Transverse colon (tissue), 4 donors: ENCODE results near the gene ITPKB. TPM values are rescaled to one million over a fixed set of nuclear protein-coding genes. Genes with fewer than 3 reads are reported as not detected.
"Not testable (repeated sequence)": the region's sequence is repeated elsewhere in the genome, so short reads cannot be mapped to it uniquely, and the experiment has no call there.

Experiments
- DNase-seq: peaks from one replicate; pipeline ENCODE4 v3.0.0-alpha.2; 2019
- H3K27ac ChIP-seq, 4 donors: fragments of 200-600 bp; sonication (generic); 2 replicates each; pipeline ENCODE4 v1.5.1; 2016 to 2018; ENCODE audit warnings: inconsistent platforms in 4 of 4
- H3K27me3 ChIP-seq: fragments of 200-600 bp; sonication (generic); 2 replicates; pipeline ENCODE4 v1.5.1; 2017; ENCODE audit warnings: inconsistent platforms
- H3K36me3 ChIP-seq, 4 donors: fragments of 200-600 bp; sonication (generic); 2 replicates each; pipeline ENCODE4 v1.5.1; 2017 to 2019; ENCODE audit warnings: inconsistent platforms in 4 of 4
- H3K4me1 ChIP-seq, 4 donors: fragments of 200-600 bp; sonication (generic); 2 replicates each; pipeline ENCODE4 v1.5.1; 2017 to 2020; ENCODE audit warnings: inconsistent platforms in 4 of 4
- H3K4me3 ChIP-seq, 4 donors: fragments of 200-600 bp; sonication (generic); 1 replicate in 1 of 4; 2 replicates in 3 of 4; pipeline versions ENCODE4 v1.5.1 to v1.6.1; 2017 to 2019; ENCODE audit warnings: inconsistent platforms in 4 of 4
- H3K9me3 ChIP-seq, 2 donors: fragments of 200-600 bp; sonication (generic); 2 replicates each; pipeline ENCODE4 v1.5.1; 2017 to 2019; ENCODE audit warnings: inconsistent platforms in 2 of 2
- CTCF ChIP-seq, 5 experiments: fragments of 200-600 bp in 3 of 5; fragments of 450-650 bp in 2 of 5; sonication (generic) in 3 of 5; IDR thresholded peaks; 1 replicate in 2 of 5; 2 replicates in 3 of 5; pipeline ENCODE4 v1.5.1; 2016 to 2017; ENCODE audit warnings: antibody characterized with exemption in 5 of 5, inconsistent platforms in 3 of 5, mild to moderate bottlenecking in 2 of 5, moderate library complexity in 1 of 5
- EP300 ChIP-seq: sonication (generic); formaldehyde crosslinking; IDR thresholded peaks from one replicate; pipeline ENCODE4 v1.6.1; 2017; ENCODE audit warnings: antibody characterized with exemption, low read depth
- POLR2A ChIP-seq: fragments of 450-650 bp; IDR thresholded peaks from one replicate; pipeline ENCODE4 v1.6.1; 2016; ENCODE audit warnings: antibody characterized with exemption, mild to moderate bottlenecking, moderate library complexity
- POLR2AphosphoS5 ChIP-seq, 3 donors: sonication (generic); formaldehyde crosslinking; IDR thresholded peaks; one replicate each; pipeline ENCODE4 v1.6.1; 2016; ENCODE audit warnings: antibody characterized with exemption in 3 of 3
- WGBS, 2 donors: methylation state at CpG; one replicate each; pipeline ENCODE4 v1.1.5; 2018; ENCODE audit warnings: low coverage in 1 of 2; 5-methylcytosine and 5-hydroxymethylcytosine counted together
- in situ Hi-C, 4 donors: fragments of 200-750 bp; cut with MboI; loops; one replicate each; pipeline versions ENCODE4 v1.15.0 to v1.15.1; 2017; ENCODE audit warnings: low sequenced_read_pairs in 3 of 4, low pct_ligation_motif_present in 1 of 4, low pct_unique_long_range_greater_than_20kb in 1 of 4
- intact Hi-C: fragments of 100-400 bp; cut with DNase I; formaldehyde crosslinking; loops from one replicate; pipeline ENCODE4 v1.15.1; 2023; ENCODE audit warnings: low total_unique reads
- total RNA-seq, 4 donors: library from RNA; depleted of rRNA; stranded (reverse); fragments of >200 nt; gene quantifications; one replicate each; pipeline ENCODE4 v1.1.0, GENCODE V29; 2016

The ITPKB gene
- total RNA-seq, 4 donors from 2014 or later, result 14.3 to 57.6 (median 23.7) TPM

- peaks cover 0 to 5% (median 0%) of the 10 kb centered on the region in 4 donors for H3K36me3 ChIP-seq
- DNase-seq, result no peak
- H3K27ac ChIP-seq, result peak overlapping the region; percentile 11 to 67 (median 37)
- intact Hi-C loops (no loop called here), in situ Hi-C loops (loop anchor here in 1 of 4 donors (5.0 to 25.0 kb wide), 2 partner anchors 190 to 795 kb away; no protein-coding TSS in a partner anchor)
- no peaks in the 10 kb centered on the region for H3K27me3 ChIP-seq
- WGBS, 2 donors, result 93% methylated on average over 8 of the region's 8 CpGs; no CpG with 5 or more reads in 1 of the 2 donors
- TF ChIP-seq POLR2A (no peak), CTCF (IDR thresholded peaks at IDR 0.05) (no peak), EP300 (no peak)
- peaks cover 24 to 45% (median 38%) of the 10 kb centered on the region in 4 donors for H3K4me1 ChIP-seq
- H3K9me3 ChIP-seq, result no peaks in the 10 kb centered on the region
- no peak overlapping the region for H3K4me3 ChIP-seq
These were observed 96.7 kb downstream of the ITPKB start for GRCh38 chr1:226642421-226642820.

GRCh38 chr1:226641671-226642231, 97.3 kb downstream of the ITPKB start:
- Histone ChIP-seq H3K27ac (peak overlapping the region in 2 of 4 donors; percentile 11 to 67), H3K36me3 (peaks cover 0 to 2% (median 0%) of the 10 kb centered on the region in 4 donors), H3K4me1 (peaks cover 24 to 48% (median 38%) of the 10 kb centered on the region in 4 donors), H3K9me3 (no peaks in the 10 kb centered on the region), H3K4me3 (no peak overlapping the region), H3K27me3 (no peaks in the 10 kb centered on the region)
- WGBS, 2 donors, result 94 to 100% methylated on average over 2 to 23 of the region's 23 CpGs
- no peak for DNase-seq
- TF ChIP-seq POLR2AphosphoS5 (IDR thresholded peaks at IDR 0.05), result no peak
- no peak for TF ChIP-seq POLR2A
- no peak for TF ChIP-seq CTCF (IDR thresholded peaks at IDR 0.05)
- TF ChIP-seq EP300, result no peak
- in situ Hi-C loops, result loop anchor here in 1 of 4 donors (5.0 to 25.0 kb wide), 2 partner anchors 191 to 796 kb away; no protein-coding TSS in a partner anchor
- intact Hi-C loops, result no loop called here

GRCh38 chr1:226640321-226641136, 98.6 kb downstream of the ITPKB start:
- in situ Hi-C loops (loop anchor here in 1 of 4 donors (5.0 to 25.0 kb wide), 2 partner anchors 192 to 797 kb away; no protein-coding TSS in a partner anchor), intact Hi-C loops (no loop called here)
- Histone ChIP-seq H3K4me1 (peaks cover 19 to 39% (median 30%) of the 10 kb centered on the region in 4 donors), H3K36me3 (no peaks in the 10 kb centered on the region), H3K27ac (peak overlapping the region in 3 of 4 donors; percentile 4 to 67 (median 24)), H3K9me3 (no peaks in the 10 kb centered on the region), H3K27me3 (no peaks in the 10 kb centered on the region), H3K4me3 (no peak overlapping the region)
- TF ChIP-seq CTCF (IDR thresholded peaks at IDR 0.05), result no peak
- peak in 2 of 3 donors; percentile 13 to 62 for TF ChIP-seq POLR2AphosphoS5 (IDR thresholded peaks at IDR 0.05)
- no peak for TF ChIP-seq EP300
- TF ChIP-seq POLR2A, result no peak
- WGBS, 2 donors, result 76 to 85% methylated on average over 12 to 23 of the region's 23 CpGs
- no peak for DNase-seq

GRCh38 chr1:226639631-226640061, 99.4 kb downstream of the ITPKB start:
- Histone ChIP-seq H3K27ac (peak overlapping the region in 3 of 4 donors; percentile 4 to 72 (median 67)), H3K4me1 (peaks cover 15 to 30% (median 25%) of the 10 kb centered on the region in 4 donors), H3K9me3 (no peaks in the 10 kb centered on the region), H3K36me3 (no peaks in the 10 kb centered on the region), H3K27me3 (no peaks in the 10 kb centered on the region), H3K4me3 (no peak overlapping the region)
- TF ChIP-seq POLR2AphosphoS5 (IDR thresholded peaks at IDR 0.05) (no peak), EP300 (no peak), POLR2A (no peak), CTCF (IDR thresholded peaks at IDR 0.05) (no peak)
- intact Hi-C loops, result loop anchor here (10.0 kb wide), 1 partner anchor 55 kb away; no protein-coding TSS in a partner anchor
- DNase-seq, result no peak
- 90 to 94% methylated on average over 4 to 18 of the region's 18 CpGs for WGBS, 2 donors
- in situ Hi-C loops, result loop anchor here (5.0 to 25.0 kb wide), 5 partner anchors 183 to 798 kb away; no protein-coding TSS in a partner anchor

GRCh38 chr1:226639206-226639605, 99.9 kb downstream of the ITPKB start:
- H3K4me1 ChIP-seq, result peaks cover 15 to 32% (median 24%) of the 10 kb centered on the region in 4 donors
- 80 to 97% methylated on average over 2 to 8 of the region's 8 CpGs for WGBS, 2 donors
- H3K4me3 ChIP-seq, DNase-seq, H3K36me3 ChIP-seq, H3K27me3 ChIP-seq, H3K9me3 ChIP-seq: not testable (repeated sequence)
- in situ Hi-C loops, result loop anchor here (5.0 to 25.0 kb wide), 4 partner anchors 183 to 798 kb away; no protein-coding TSS in a partner anchor
- intact Hi-C loops, result loop anchor here (10.0 kb wide), 1 partner anchor 56 kb away; no protein-coding TSS in a partner anchor
- peak overlapping the region in 2 of 4 donors; percentile 67 to 72 for H3K27ac ChIP-seq
